Effector CD8-positive, alpha-beta T cell (primary cell): ENCODE measurements around the gene ALS2CL.
A peak's percentile ranks its signal among the peaks of the same experiment; 100 is the strongest.
"Not testable (repeated sequence)": the region's sequence is repeated elsewhere in the genome, so short reads cannot be mapped to it uniquely, and the experiment has no call there.

Experiments used
- DNase-seq: peaks from one replicate; lab custom pipeline; 2025; lab: John Stamatoyannopoulos, UW

Gene ALS2CL

GRCh38 chr3:46705022-46705530 lies 11.6 kb upstream of the ALS2CL start:
- DNase-seq = peak; percentile 45

- DNase-seq = not testable (repeated sequence)
These were observed 10.9 kb upstream of the ALS2CL start for GRCh38 chr3:46704346-46704745.

DNA sequence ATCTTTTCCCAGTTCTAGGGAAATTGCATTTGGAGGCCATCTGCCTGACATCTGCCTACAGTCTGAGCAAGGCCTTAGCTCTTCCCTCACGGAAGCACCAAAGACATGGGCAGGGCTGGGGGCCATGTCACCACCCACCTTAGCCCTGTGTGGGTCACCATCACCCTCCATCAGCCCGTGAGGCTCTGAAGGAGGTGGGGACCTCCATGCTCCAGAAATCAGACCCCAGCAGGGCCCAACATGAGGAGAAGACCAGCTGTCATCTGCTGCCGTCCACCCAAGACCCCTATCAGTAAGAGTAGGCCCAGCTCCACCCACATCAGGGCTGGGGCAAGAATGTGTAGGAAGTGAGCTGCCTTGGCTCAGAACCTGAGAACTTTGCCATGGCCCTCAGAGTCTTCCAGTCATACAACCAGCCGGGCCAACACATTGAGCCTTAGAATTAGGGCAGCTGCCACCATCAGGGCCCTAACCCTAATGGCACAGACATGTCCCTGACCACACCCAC lies 9.6 kb upstream of the ALS2CL start:
- no peak for DNase-seq

DNA sequence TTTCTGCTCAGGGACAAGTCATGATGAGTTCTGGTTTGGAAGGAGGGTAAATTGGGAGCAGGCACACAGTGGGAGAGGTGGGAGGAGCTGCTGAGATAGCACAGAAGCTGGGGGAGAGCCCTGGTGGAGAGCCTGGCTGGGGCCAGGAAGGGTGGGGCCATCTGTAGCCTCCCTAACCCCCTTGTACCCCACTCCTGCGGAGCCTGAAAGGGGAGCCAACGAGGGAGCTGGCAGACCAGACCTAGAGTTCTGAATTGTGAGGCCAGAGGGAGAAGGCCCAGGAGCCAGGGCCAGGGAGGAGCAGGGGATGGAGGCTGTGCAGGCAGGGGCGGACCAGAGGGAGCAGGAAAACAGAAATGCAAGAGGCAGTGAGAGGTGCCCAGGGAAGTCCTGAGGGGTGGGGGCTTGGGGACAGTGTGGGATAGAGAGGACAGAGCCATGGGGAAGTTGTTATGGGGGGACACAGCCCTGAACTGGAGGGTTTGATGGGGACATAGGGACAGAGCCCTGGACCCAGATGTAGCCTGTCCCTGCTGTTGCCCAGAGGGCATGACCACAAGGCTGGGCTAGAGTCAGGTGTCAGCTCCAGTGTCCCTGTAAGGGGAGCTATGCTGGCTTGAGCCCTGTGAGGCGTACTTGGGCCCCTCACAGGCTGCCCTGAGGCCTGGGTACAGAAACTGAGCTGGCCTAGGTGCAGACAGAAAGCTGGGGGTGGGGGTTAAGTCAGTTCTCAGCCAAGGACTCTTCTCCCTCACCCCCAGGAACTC lies 8.9 kb upstream of the ALS2CL start:
- DNase-seq = no peak

GRCh38 chr3:46701181-46701939 lies 7.9 kb upstream of the ALS2CL start, which contains the start of gene TMIE:
TSS of gene TMIE (plus strand) at chr3:46701392. CDS start at chr3:46701488, 96 bp downstream.
- no peak for DNase-seq

DNA sequence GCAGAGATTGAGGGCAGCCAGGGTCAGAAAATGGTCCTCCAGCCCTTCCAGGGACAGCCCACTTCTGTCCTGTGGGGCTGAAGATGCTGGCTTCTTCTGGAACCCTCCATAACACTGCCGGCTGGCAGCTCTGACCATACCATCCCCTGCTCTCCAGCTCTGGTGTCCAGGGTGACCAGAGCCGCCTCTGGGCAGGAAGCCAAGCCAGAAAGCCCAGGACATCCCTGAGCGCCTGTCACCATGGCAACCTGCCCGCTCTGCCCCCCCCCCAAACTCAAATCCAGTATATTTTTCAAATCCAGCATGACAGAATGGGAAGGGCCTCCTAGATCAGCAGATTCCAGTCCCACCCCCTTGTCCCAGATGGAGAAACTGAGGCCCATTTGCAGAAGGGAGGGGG lies 7.3 kb upstream of the ALS2CL start:
- no peak for DNase-seq

DNA sequence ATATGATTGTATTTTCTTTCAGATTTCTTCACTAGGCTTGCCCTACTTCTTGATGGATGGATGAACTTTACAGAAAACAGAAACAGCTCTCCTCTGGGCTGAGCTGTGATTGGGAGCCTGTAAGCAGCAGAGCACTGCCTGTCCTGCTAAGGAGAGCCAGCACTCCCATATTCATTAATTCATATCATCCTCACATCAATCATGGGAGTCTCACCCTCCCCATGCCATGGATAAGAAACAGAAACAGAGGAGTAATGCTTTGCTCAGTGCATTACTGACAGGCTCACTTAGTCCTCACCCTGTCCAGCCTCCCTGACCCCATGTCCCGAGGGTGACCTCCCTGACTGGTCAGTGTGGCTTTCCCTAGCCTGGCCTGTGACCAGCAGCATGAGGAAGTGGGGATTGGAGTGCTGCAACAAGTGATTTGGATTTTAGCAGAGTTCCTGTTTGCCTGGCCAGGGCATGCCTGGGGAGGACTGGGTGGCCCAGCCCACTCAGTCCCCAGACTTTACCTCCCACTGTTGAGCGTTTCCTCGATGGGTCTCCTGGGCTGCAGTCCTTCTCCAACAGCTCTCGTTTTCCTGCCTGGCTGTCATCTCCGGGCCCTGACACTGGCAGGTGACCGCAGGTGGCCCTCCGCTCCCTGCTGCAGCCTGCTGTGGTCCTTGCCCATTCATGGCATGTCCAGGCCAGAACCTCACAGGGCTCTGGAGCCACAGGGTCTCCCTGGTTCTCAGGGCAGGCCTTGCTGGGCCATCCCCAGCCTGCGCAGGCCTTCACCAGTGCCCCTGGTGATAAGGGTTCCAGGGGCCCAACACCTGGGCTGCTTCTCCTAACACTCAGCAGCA lies 6.4 kb upstream of the ALS2CL start:
- no peak for DNase-seq

DNA sequence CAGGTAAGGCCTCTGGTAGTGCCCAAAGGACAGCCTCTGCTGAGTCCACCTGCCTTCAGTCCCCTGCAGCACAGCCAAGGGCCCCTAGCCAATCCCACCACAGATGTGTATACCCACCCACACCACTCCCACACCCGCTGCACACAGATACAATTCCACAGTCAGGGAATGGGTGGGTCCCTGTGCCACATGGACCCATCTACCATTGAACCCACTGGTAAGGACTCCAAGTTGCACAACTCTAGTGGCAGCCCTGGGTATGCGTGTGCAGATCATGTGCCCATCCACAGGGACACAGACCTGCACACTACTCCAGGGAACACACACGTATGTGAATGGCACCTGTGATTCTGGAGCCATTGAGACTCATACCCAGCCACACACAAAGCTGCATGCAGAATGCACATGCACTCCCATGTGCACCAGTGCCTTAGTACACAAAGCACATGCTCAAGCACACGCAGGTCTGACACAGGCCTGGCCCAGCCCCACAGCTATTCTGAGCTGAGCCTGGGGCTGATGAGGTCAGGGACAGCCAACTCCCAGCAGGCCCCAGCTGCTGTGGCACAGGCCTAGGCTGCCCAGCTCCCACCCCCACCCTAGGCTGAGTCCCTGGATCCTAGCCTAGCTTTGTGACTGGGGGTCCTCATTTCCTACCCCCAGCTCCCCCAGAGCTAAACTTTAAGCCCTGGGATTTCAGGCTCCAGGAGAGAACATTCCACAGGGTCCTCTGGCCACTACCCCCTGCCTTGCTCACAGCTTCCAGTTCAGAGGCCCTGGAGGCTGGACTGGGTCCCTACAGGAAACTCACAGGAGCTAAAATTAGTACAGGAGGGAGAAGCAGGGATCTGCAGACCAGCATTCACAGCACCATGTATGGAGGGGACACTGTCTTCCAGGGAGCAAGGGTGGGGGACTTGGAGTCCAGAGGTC lies 2.7 kb upstream of the ALS2CL start:
- DNase-seq = no peak

- DNase-seq = peak; percentile 11
These were observed 1.9 kb upstream of the ALS2CL start for GRCh38 chr3:46695177-46695961.

DNA sequence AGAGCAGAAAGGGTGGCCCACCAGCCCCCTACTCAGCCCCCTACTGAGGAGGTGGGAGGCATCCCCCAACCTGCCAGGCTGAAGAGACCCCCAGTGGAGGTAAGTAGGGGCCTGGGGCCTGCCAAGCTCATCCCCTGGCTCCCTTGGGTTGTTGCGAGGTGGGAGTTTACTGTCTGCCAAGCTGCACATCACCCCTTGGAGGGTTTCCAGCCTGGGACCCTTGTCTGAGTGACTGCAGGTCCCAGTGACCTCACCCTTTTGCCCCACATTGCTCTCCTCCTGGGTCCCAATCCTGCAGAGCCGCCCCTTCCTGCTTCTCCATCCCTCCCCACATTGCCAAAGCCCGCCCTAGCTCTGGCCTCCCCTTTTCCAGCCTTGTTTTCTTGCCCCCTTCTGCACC lies 1.0 kb upstream of the ALS2CL start:
- DNase-seq = no peak

DNA sequence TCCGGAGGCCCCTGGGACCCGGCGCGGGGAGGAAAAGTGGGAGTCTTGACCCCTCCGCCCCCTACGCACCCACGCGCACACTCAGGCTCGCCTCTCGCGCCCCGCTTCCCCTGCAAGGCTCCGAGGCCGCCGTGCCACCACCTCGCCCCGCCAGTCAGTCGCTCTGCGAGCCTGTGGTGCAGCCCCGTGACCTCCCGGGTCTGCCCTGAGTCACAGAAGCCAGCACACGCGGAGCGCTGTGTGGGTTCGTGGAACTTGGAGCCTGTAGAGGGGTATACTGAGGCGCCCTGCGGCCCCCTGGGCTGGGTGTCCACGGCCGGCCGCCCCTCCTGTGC lies 380 bp upstream of the ALS2CL start:
- no peak for DNase-seq

DNA sequence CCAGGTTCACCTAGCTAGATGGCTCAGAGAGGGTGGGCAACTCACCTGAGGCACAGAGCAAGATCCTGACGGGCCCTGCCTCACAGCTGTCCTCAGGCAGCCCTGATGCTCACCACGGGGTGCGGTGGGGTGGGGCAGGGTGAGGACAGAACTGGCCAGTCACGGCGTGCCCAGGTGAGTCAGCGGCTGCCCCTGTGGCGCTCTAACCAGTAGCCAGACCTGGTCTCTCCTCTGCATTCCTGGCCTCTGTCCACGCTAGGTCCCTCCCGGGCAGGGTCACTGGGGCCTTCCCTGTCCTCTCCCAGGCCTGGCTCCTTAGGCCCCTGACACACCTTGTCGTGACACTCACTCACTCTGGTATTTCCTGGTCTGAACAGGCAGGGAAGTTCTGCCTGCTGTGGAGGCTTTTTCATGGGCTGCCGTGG lies 901 bp downstream of the ALS2CL start:
- no peak for DNase-seq

- no peak for DNase-seq
These were observed 2.7 kb downstream of the ALS2CL start for GRCh38 chr3:46690798-46691197.

- DNase-seq = no peak
These were observed 8.0 kb downstream of the ALS2CL start for GRCh38 chr3:46685446-46685845.

GRCh38 chr3:46684891-46685290 lies 8.6 kb downstream of the ALS2CL start:
- no peak for DNase-seq

DNA sequence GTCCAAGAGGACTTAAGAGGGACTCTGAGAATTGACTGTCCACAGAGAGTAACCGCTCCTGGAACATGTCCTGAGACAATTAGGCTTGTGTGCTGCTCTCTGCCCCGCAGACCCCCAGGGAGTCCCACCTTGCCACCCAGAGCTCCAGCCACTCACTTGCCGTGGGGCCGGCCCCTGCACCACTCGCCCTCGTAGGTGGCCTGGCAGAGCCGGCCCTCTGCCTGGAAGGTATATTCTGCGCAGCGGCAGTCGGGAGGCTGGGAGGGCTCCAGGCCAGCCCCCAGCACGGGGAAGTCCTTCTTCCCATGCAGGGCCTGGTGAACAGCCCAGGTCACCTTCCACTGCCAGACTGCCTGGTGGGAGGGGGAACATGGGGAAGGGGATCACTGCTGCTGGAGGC lies 10.5 kb downstream of the ALS2CL start:
- DNase-seq = no peak

DNA sequence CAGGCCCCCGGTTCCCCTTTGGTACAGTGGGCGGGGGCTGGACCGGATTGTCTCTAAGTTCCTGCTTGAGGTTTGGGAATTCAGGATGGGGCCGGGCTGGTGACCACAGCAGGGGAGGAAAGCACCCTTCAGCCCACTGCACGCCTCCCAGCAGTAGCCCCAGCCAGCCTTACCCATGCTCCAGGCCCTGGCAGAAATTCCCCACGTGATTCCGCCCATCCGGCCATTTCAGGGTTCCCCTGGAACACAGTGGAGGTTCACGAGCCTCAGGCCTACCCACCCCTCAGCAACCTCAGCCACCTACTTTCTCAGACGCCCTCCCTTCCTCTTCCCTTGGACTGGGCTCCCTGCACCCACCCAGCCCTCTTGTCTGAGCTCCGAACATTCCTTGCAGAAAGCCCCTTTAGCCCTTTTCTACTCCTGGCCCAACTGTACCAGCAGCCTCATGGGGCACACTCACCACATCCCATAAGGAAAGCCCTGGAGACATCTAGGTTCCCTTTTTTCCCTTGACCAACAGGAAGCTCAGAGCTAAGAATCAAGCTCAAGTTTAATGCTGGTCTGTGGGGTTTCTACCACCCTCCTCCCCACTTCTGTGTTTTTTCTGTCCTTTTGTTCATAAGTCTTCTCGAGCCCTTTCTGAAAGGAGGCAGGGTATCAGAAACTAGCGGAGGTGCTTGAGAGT lies 11.5 kb downstream of the ALS2CL start:
- no peak for DNase-seq

GRCh38 chr3:46681387-46681786 lies 12.1 kb downstream of the ALS2CL start:
- no peak for DNase-seq

- DNase-seq = no peak
These were observed 13.1 kb downstream of the ALS2CL start for GRCh38 chr3:46680298-46680826.
